GM19035 (cell line): ENCODE results near the gene SCFD2.
"Not testable (repeated sequence)": the region's sequence is repeated elsewhere in the genome, so short reads cannot be mapped to it uniquely, and the experiment has no call there.

ENCODE experiments used
- ATAC-seq: cut with Tn5 transposase; IDR thresholded peaks from one replicate; pipeline ENCODE4 v1.9.1; 2021; ENCODE audit not compliant: unreplicated experiment

Gene SCFD2

GRCh38 chr4:53346920-53347852 is 18.7 kb downstream of the SCFD2 start:
- ATAC-seq: no peak

GRCh38 chr4:53346392-53346791 is 19.5 kb downstream of the SCFD2 start:
- not testable (repeated sequence) for ATAC-seq

GRCh38 chr4:53340145-53340544 is 25.7 kb downstream of the SCFD2 start:
- ATAC-seq: not testable (repeated sequence)

GRCh38 chr4:53334916-53335315 is 30.9 kb downstream of the SCFD2 start:
- ATAC-seq: not testable (repeated sequence)

GRCh38 chr4:53326535-53326934 is 39.3 kb downstream of the SCFD2 start:
- no peak for ATAC-seq

- no peak for ATAC-seq
These were observed 43.2 kb downstream of the SCFD2 start for GRCh38 chr4:53322696-53323095.

- no peak for ATAC-seq
These were observed 43.9 kb downstream of the SCFD2 start for GRCh38 chr4:53321984-53322289.

GRCh38 chr4:53321151-53321983 is 44.5 kb downstream of the SCFD2 start:
- no peak for ATAC-seq

GRCh38 chr4:53315300-53315699 is 50.6 kb downstream of the SCFD2 start:
- ATAC-seq: no peak

GRCh38 chr4:53314252-53314651 is 51.6 kb downstream of the SCFD2 start:
- no peak for ATAC-seq

- no peak for ATAC-seq
These were observed 52.4 kb downstream of the SCFD2 start for GRCh38 chr4:53313510-53313909.

- ATAC-seq: no peak
These were observed 56.4 kb downstream of the SCFD2 start for GRCh38 chr4:53309321-53310040.

GRCh38 chr4:53307819-53308780 is 57.8 kb downstream of the SCFD2 start:
- ATAC-seq: no peak

- ATAC-seq: no peak
These were observed 58.7 kb downstream of the SCFD2 start for GRCh38 chr4:53307210-53307609.

GRCh38 chr4:53306729-53307128 is 59.1 kb downstream of the SCFD2 start:
- no peak for ATAC-seq

- not testable (repeated sequence) for ATAC-seq
These were observed 73.7 kb downstream of the SCFD2 start for GRCh38 chr4:53292209-53292608.

GRCh38 chr4:53281438-53281837 is 84.4 kb downstream of the SCFD2 start:
- no peak for ATAC-seq

GRCh38 chr4:53280846-53281245 is 85.0 kb downstream of the SCFD2 start:
- ATAC-seq: no peak

GRCh38 chr4:53274609-53275268 is 91.1 kb downstream of the SCFD2 start:
- ATAC-seq: no peak

- ATAC-seq: no peak
These were observed 92.1 kb downstream of the SCFD2 start for GRCh38 chr4:53273726-53274125.
